ENCODE results near the gene JAZF1. TPM values are rescaled to one million over a fixed set of nuclear protein-coding genes. Genes with fewer than 3 reads are reported as not detected.

The JAZF1 gene
- total and polyA plus RNA-seq, 2 of the 8 experiments (the other 6 are each of a cell fraction or from before 2014, with no cell fraction given) = 2.6 to 21.8 TPM

GRCh38 chr7:28106321-28106829 lies 74.2 kb downstream of the JAZF1 start (continued):
- TF ChIP-seq TAF1 (IDR thresholded peaks at IDR 0.05; ENCODE audit: low read depth, low read length) (no peak), KDM5A (IDR thresholded peaks at IDR 0.05; ENCODE audit: low read length) (no peak), BCL11A (IDR thresholded peaks at IDR 0.05; ENCODE audit: low read depth in 2 of 2, low read length in 2 of 2) (no peak), CHD7 (IDR thresholded peaks at IDR 0.05; ENCODE audit: insufficient replicate concordance, low read length) (no peak), HDAC6 (IDR thresholded peaks at IDR 0.05; ENCODE audit: low read depth, low read length) (no peak), JUN (IDR thresholded peaks at IDR 0.05; ENCODE audit: low read depth, low read length) (no peak), TEAD4 (IDR thresholded peaks at IDR 0.05; ENCODE audit: low read depth, low read length) (no peak), RAD21 (IDR thresholded peaks at IDR 0.05 in 1 of 2, conservative IDR thresholded peaks at IDR 0.05 in 1 of 2; ENCODE audit: low read depth in 2 of 2, low read length in 2 of 2) (no peak)

Measured in H1 (cell line).